Measurements from ENCODE around the gene OSBPL10. TPM values are rescaled to one million over a fixed set of nuclear protein-coding genes. Genes with fewer than 3 reads are reported as not detected.
"Not testable (repeated sequence)": the region's sequence is repeated elsewhere in the genome, so short reads cannot be mapped to it uniquely, and the experiment has no call there.

Gene OSBPL10
- polyA plus RNA-seq, 1 donor, result 12.4 TPM

DNA sequence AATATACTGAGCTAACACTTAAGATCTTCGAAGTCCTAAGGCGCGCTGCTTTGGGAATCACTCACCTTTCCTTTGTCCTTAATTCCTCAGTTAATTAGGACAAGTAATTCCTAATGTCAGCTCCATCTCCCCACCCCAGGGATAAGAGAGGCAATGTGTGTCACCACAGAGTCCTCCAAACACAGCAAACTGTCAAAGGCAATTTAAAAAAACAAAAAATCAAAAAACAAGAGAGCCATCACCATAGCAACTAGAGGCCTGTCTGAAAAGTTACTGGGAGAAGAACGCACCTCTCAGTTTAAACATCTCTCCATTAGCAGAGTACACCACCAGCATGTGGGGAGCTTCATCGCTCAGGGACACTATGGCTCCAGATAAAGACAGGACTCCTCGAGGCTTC, 101.7 kb downstream of the OSBPL10 start:
- Histone ChIP-seq H3K4me1 (ENCODE audit: control insufficient read depth, insufficient read depth, low read length) (no peaks in the 10 kb centered on the region), H3K9me3 (ENCODE audit: control insufficient read depth, low read depth, low read length) (no peaks in the 10 kb centered on the region), H3K36me3 (ENCODE audit: control insufficient read depth, insufficient read depth, low read length) (no peaks in the 10 kb centered on the region), H3K27ac (ENCODE audit: low read length) (no peak overlapping the region), H3K4me3 (ENCODE audit: low read length) (no peak overlapping the region), H3K27me3 (ENCODE audit: control insufficient read depth, insufficient read depth, low read length) (no peaks in the 10 kb centered on the region)
- no CpG with 5 or more reads among the region's 6 CpGs for WGBS (ENCODE audit: insufficient coverage, low lambda C conversion rate)
- no peak for DNase-seq

DNA sequence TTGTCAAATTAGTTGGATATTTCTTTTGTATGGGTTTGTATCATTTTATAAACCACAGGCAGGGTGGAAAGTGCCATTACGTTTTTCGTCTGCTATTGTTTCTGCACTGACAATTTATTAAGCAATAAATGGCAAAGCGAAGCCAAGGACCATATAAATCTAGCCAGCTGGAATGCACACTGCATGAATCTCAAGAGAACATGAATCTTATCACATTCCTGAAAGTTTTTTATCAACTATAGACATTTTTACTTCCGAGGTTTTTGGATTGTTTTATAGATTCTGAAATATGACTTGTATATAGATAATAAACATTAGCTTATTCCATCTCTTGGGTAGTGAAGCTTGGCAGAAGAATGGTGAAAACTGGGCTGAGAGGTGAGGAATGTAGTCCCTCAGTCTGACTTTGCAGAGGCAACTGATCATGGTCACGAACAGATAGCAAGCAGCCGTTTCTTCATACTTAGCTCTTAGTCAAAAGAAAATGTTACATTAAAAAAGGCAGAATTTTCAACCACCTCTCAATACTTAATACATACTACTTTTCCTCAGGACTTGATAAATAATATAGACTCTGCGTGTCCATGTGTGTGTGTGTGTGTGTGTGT, 102.7 kb downstream of the OSBPL10 start:
- Histone ChIP-seq H3K4me1 (ENCODE audit: control insufficient read depth, insufficient read depth, low read length) (no peaks in the 10 kb centered on the region), H3K27ac (ENCODE audit: low read length) (no peak overlapping the region), H3K4me3 (ENCODE audit: low read length) (no peak overlapping the region), H3K36me3 (ENCODE audit: control insufficient read depth, insufficient read depth, low read length) (no peaks in the 10 kb centered on the region), H3K27me3 (ENCODE audit: control insufficient read depth, insufficient read depth, low read length) (no peaks in the 10 kb centered on the region), H3K9me3 (ENCODE audit: control insufficient read depth, low read depth, low read length) (no peaks in the 10 kb centered on the region)
- WGBS (ENCODE audit: insufficient coverage, low lambda C conversion rate), result 61% methylated on average over 2 of the region's 7 CpGs
- no peak for DNase-seq

DNA sequence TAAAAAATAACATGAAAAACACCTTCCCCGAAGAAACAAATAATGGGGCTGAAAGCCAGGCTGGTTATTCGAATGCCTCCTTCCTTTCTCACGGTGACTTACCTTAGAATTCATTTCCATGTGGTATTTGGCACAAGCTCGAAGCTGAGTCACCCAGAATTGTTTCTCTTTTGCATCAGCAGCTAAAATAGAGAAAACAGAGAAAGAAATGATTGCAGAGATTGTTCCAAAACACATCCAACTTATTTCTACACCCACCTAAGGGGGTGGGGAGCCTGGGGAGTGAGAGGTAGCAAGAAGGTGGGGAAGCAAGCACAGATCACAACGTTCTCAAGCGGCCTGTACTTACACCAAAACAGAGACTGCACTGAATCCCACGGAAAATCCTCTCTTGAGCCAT, 104.7 kb downstream of the OSBPL10 start:
- no peak overlapping the region for H3K27ac ChIP-seq (ENCODE audit: low read length)
- DNase-seq, result no peak
- H3K4me3 ChIP-seq (ENCODE audit: low read length), result no peak overlapping the region
- no peaks in the 10 kb centered on the region for H3K27me3 ChIP-seq (ENCODE audit: control insufficient read depth, insufficient read depth, low read length)
- 80% methylated on average over 2 of the region's 7 CpGs for WGBS (ENCODE audit: insufficient coverage, low lambda C conversion rate)
- H3K36me3 ChIP-seq (ENCODE audit: control insufficient read depth, insufficient read depth, low read length), result no peaks in the 10 kb centered on the region
- H3K4me1 ChIP-seq (ENCODE audit: control insufficient read depth, insufficient read depth, low read length), result no peaks in the 10 kb centered on the region
- no peaks in the 10 kb centered on the region for H3K9me3 ChIP-seq (ENCODE audit: control insufficient read depth, low read depth, low read length)

DNA sequence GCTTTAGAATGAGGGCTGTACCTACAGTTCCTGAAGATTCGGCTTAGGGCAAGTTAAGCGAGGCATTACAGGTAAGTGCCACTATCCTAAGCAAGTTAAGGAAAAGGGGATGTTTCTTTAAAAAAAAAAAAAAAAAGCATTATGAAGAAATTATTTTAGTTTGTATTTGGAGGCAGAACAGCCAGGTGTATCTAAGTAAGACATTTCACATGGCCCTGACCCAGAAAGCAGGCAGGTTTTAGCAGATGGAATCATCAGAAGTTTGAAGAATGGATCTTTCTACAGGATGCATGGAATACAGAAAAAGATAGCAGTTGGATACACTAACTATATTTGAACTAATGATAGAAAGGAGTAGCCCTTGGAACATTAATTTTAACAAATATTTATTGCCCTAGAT, 105.6 kb downstream of the OSBPL10 start:
- no peaks in the 10 kb centered on the region for H3K9me3 ChIP-seq (ENCODE audit: control insufficient read depth, low read depth, low read length)
- H3K4me1 ChIP-seq (ENCODE audit: control insufficient read depth, insufficient read depth, low read length), result no peaks in the 10 kb centered on the region
- no peaks in the 10 kb centered on the region for H3K27me3 ChIP-seq (ENCODE audit: control insufficient read depth, insufficient read depth, low read length)
- DNase-seq, result no peak
- WGBS (ENCODE audit: insufficient coverage, low lambda C conversion rate), result no CpG with 5 or more reads among the region's 2 CpGs
- H3K4me3 ChIP-seq (ENCODE audit: low read length), result no peak overlapping the region
- no peak overlapping the region for H3K27ac ChIP-seq (ENCODE audit: low read length)
- H3K36me3 ChIP-seq (ENCODE audit: control insufficient read depth, insufficient read depth, low read length), result no peaks in the 10 kb centered on the region

DNA sequence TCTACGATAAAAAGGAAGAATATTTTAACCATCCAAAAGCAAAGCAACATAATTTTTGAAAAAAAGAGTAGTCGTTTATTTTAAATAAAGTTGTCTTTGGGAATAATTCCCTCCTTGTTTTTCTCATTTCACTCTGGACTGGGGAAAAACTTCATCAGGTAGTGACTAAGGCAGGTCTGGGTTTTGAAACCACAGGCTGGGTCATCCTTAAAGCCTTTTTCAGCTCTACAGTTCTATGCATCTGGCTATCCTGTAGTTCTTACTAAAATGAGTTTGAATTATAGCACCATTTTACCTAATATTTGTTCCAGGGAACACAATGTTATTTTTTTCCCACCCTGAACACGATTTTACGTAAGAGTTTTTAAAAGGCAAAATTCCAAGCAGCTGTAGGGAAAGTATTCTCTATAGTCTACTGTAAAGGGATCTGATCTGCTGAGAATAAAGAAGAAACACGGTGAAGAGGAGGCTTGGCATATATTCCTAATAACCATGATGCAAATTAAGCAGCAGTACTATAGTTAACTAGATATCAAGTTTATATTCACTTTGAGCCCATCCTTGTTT, 107.7 kb downstream of the OSBPL10 start:
- no peaks in the 10 kb centered on the region for H3K4me1 ChIP-seq (ENCODE audit: control insufficient read depth, insufficient read depth, low read length)
- WGBS (ENCODE audit: insufficient coverage, low lambda C conversion rate), result 97% methylated on average over 4 of the region's 5 CpGs
- DNase-seq, result no peak
- H3K36me3 ChIP-seq (ENCODE audit: control insufficient read depth, insufficient read depth, low read length), result no peaks in the 10 kb centered on the region
- no peaks in the 10 kb centered on the region for H3K27me3 ChIP-seq (ENCODE audit: control insufficient read depth, insufficient read depth, low read length)
- peaks cover 5% of the 10 kb centered on the region for H3K9me3 ChIP-seq (ENCODE audit: control insufficient read depth, low read depth, low read length)
- H3K4me3 ChIP-seq (ENCODE audit: low read length), result no peak overlapping the region
- no peak overlapping the region for H3K27ac ChIP-seq (ENCODE audit: low read length)

DNA sequence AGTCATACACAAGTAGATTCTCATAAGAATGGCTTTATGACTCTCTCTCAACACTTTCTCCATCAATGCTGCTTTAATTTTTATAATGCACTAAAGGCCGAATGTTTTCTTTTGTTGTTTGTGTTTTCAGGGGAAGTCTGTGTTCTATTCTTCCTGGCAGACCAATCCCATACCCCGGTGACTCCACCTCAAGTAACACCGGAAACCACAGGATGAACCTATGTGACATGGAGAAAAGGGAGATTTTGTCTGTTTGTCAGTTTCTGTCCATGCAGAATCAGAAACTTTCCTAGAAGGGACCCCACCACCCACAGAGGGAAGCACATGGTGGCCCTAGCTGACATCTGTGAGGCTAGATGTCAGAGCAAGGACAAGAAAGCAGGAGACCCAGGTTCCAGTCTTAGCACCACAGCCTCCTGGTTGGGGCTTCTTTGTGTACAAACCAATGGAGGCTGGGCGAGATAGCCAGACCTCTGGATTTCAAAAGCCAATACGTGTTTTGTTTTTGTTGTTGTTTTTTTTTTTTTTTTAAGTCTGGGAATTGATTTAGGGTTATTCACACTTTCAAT, 109.0 kb downstream of the OSBPL10 start:
- 67% methylated on average over 1 of the region's 5 CpGs for WGBS (ENCODE audit: insufficient coverage, low lambda C conversion rate)
- Histone ChIP-seq H3K4me1 (ENCODE audit: control insufficient read depth, insufficient read depth, low read length) (no peaks in the 10 kb centered on the region), H3K9me3 (ENCODE audit: control insufficient read depth, low read depth, low read length) (peaks cover 5% of the 10 kb centered on the region), H3K4me3 (ENCODE audit: low read length) (no peak overlapping the region), H3K36me3 (ENCODE audit: control insufficient read depth, insufficient read depth, low read length) (no peaks in the 10 kb centered on the region), H3K27me3 (ENCODE audit: control insufficient read depth, insufficient read depth, low read length) (no peaks in the 10 kb centered on the region), H3K27ac (ENCODE audit: low read length) (no peak overlapping the region)
- no peak for DNase-seq

DNA sequence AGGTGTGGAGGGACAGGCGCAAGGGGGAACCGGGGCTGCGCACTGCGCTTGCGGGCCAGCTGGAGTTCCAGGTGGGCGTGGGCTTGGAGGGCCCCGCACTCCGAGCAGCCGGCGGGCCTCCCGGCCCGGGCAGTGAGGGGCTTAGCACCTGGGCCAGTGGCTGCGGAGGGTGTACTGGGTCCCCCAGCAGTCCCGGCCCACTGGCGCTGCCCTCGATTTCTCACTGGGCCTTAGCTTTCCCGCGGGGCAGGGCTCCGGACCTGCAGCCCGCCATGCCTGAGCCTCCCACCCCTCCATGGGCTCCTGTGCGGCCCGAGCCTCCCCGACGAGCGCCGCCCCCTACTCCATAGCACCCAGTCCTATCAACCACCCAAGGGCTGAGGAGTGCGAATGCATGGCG, 111.0 kb downstream of the OSBPL10 start:
- not testable (repeated sequence) for H3K9me3 ChIP-seq (ENCODE audit: control insufficient read depth, low read depth, low read length); H3K27ac ChIP-seq (ENCODE audit: low read length); H3K4me1 ChIP-seq (ENCODE audit: control insufficient read depth, insufficient read depth, low read length); DNase-seq; H3K4me3 ChIP-seq (ENCODE audit: low read length); H3K27me3 ChIP-seq (ENCODE audit: control insufficient read depth, insufficient read depth, low read length); H3K36me3 ChIP-seq (ENCODE audit: control insufficient read depth, insufficient read depth, low read length)
- no CpG with 5 or more reads among the region's 28 CpGs for WGBS (ENCODE audit: insufficient coverage, low lambda C conversion rate)

DNA sequence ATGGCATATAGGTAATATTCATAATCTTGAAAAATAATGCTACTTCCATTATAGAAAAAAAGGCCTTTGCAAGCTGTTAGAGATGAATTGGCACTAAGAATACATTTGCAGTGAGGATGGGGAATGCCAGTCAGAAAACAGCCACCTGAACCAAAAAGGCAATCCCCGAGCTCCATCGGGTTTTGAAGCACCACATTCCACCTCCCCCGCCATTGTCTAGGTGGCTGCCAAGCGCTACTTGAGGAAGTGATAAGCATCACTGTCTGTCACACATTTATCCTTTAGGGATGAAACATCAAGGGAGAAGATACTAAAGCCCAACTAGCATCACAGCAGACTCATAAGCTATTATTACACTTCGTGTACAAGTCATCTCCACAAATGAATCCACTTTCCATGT, 112.8 kb downstream of the OSBPL10 start:
- Histone ChIP-seq H3K27me3 (ENCODE audit: control insufficient read depth, insufficient read depth, low read length) (no peaks in the 10 kb centered on the region), H3K9me3 (ENCODE audit: control insufficient read depth, low read depth, low read length) (peaks cover 5% of the 10 kb centered on the region), H3K36me3 (ENCODE audit: control insufficient read depth, insufficient read depth, low read length) (peaks cover 3% of the 10 kb centered on the region), H3K27ac (ENCODE audit: low read length) (no peak overlapping the region), H3K4me3 (ENCODE audit: low read length) (no peak overlapping the region), H3K4me1 (ENCODE audit: control insufficient read depth, insufficient read depth, low read length) (no peaks in the 10 kb centered on the region)
- no peak for DNase-seq
- WGBS (ENCODE audit: insufficient coverage, low lambda C conversion rate), result 100% methylated on average over 1 of the region's 5 CpGs

DNA sequence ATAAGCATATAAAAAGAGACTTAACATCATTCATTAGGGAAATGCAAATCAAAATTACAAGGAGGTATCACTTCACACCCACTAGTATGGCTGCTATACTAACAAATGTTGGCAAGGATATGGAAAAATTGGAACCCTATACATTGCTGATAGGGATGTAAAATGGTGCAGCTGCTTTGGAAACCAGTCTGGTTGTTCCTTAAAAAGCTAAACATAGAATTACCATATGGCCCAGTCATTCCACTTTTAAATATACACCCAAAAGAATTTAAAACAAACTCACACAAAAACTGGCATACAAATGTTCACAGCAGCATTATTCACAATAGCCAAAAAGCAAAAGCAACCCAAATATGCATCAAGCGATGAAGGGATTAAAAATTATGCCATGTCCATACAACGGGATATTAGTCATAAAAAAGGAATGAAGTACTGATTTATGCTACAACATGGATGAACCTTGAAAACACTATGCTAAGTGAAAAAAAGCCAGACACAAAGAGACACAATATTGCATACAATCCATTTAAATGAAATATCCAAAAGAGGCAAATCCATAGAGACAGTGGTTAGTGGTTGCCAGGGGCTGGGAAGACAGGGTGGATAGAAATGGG, 118.3 kb downstream of the OSBPL10 start:
- Histone ChIP-seq H3K36me3 (ENCODE audit: control insufficient read depth, insufficient read depth, low read length) (peaks cover 3% of the 10 kb centered on the region), H3K27ac (ENCODE audit: low read length) (no peak overlapping the region), H3K9me3 (ENCODE audit: control insufficient read depth, low read depth, low read length) (no peaks in the 10 kb centered on the region), H3K4me1 (ENCODE audit: control insufficient read depth, insufficient read depth, low read length) (no peaks in the 10 kb centered on the region), H3K27me3 (ENCODE audit: control insufficient read depth, insufficient read depth, low read length) (no peaks in the 10 kb centered on the region), H3K4me3 (ENCODE audit: low read length) (no peak overlapping the region)
- DNase-seq, result no peak
- WGBS (ENCODE audit: insufficient coverage, low lambda C conversion rate), result 100% methylated on average over 2 of the region's 2 CpGs

DNA sequence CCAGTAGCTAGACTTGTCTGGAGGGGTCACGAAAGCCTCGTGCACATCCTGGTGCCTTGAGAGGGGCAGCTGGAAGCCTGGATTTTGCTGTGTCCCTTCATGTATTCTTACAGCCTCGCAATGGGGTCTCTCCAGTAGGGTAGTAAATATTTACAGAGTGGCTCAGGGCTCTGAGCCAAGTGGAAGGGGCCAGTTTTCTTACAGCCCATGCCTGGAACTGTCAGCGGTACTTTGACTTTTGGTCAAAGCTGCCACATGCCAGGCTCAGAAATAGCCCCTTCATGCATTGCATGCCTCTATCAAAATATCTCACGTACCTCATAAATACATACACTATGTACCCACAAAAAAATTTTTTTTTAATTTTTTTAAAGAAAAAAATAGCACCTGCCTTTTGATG, 119.2 kb downstream of the OSBPL10 start:
- Histone ChIP-seq H3K4me3 (ENCODE audit: low read length) (no peak overlapping the region), H3K36me3 (ENCODE audit: control insufficient read depth, insufficient read depth, low read length) (peaks cover 3% of the 10 kb centered on the region), H3K27me3 (ENCODE audit: control insufficient read depth, insufficient read depth, low read length) (no peaks in the 10 kb centered on the region), H3K4me1 (ENCODE audit: control insufficient read depth, insufficient read depth, low read length) (no peaks in the 10 kb centered on the region), H3K9me3 (ENCODE audit: control insufficient read depth, low read depth, low read length) (no peaks in the 10 kb centered on the region), H3K27ac (ENCODE audit: low read length) (no peak overlapping the region)
- no peak for DNase-seq
- WGBS (ENCODE audit: insufficient coverage, low lambda C conversion rate), result no CpG with 5 or more reads among the region's 5 CpGs

Data from large intestine (tissue), 3 donors.